ENCODE data around the gene SPATA16.

SPATA16 gene

DNA sequence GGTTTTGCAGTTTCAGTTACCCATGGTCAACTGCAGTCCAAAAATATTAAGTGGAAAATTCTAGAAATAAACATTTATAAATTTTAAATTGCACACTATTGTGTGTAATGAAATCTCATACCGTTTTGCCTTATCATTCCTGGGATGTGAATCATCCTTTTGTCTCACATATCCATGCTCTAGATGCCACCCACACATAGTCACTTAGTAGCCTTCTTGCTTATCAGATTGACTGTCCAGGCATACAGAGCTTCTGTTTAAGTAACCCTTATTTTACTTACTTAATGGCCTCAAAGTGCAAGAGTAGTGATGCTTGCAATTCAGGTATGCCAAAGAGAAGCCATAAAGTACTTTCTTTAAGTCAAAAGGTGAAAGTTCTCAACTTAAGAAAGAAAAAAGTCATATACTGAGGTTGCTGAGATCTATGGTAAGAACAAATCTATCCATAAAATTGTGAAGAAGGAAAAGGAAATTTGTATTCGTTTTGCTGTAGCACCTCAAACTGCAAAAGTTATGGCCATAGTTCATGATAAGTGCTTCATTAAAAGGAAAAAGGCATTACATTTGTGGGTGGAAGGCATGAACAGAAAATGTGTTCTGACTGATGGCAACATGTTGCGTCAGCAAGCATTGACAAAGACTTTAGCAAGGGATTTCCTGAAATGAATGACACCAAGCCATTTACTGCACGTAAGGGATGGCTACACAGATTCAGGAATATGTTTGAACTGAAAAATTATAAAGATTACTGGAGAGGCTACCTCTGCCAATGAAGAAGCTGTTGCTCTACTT lies 43.8 kb downstream of the SPATA16 start:
- TF ChIP-seq, protein P1, sequence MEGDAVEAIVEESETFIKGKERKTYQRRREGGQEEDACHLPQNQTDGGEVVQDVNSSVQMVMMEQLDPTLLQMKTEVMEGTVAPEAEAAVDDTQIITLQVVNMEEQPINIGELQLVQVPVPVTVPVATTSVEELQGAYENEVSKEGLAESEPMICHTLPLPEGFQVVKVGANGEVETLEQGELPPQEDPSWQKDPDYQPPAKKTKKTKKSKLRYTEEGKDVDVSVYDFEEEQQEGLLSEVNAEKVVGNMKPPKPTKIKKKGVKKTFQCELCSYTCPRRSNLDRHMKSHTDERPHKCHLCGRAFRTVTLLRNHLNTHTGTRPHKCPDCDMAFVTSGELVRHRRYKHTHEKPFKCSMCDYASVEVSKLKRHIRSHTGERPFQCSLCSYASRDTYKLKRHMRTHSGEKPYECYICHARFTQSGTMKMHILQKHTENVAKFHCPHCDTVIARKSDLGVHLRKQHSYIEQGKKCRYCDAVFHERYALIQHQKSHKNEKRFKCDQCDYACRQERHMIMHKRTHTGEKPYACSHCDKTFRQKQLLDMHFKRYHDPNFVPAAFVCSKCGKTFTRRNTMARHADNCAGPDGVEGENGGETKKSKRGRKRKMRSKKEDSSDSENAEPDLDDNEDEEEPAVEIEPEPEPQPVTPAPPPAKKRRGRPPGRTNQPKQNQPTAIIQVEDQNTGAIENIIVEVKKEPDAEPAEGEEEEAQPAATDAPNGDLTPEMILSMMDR (IDR thresholded peaks at IDR 0.05; ENCODE audit: control insufficient read depth, insufficient read depth, low read depth, low read length, missing control alignments), result no peak
- no peak overlapping the region for H3K4me3 ChIP-seq (ENCODE audit: control insufficient read depth, low read depth, low read length)
- DNase-seq (ENCODE audit: low read depth), result no peak

DNA sequence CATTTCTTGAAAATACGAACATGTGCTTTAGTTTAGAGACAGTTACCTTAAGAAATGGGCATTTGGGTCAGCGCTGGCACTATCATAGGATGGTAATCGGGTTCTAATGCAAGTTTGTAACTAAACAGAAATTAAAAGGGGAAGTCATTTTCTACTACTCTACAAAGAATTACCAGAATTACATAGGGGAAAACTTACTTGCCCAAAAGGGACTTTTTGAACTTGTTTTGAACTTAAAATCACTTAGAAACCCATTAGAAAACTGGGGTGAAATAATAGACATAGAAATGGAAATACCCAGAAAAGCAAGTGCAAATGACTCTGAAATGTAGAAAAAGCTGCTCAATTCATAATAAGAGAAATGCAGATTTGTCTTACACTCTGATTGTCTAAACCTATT lies 44.9 kb downstream of the SPATA16 start:
- no peak for DNase-seq (ENCODE audit: low read depth)
- no peak overlapping the region for H3K4me3 ChIP-seq (ENCODE audit: control insufficient read depth, low read depth, low read length)
- TF ChIP-seq, protein P1 (IDR thresholded peaks at IDR 0.05; ENCODE audit: control insufficient read depth, insufficient read depth, low read depth, low read length, missing control alignments), result no peak

DNA sequence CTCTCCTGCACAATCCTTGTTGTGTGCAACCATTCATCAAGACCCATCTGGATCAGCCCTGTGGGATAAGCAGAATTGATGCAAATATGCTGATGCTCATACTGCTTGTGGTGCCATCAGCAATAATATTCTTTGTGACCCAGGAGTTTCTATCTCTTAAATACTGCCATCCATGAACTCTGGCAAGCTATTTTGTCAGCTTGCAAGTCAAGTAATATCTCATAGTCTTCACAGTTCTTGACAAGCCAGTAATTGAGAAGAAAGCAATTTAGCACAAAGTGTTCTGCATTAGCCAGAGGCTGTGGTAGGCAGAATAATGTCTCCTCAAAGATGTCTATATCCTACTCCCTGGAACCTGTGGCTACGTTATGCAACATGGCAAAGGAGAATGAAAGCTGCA lies 49.0 kb downstream of the SPATA16 start:
- no peak overlapping the region for H3K4me3 ChIP-seq (ENCODE audit: control insufficient read depth, low read depth, low read length)
- TF ChIP-seq, protein P1 (IDR thresholded peaks at IDR 0.05; ENCODE audit: control insufficient read depth, insufficient read depth, low read depth, low read length, missing control alignments), result no peak
- no peak for DNase-seq (ENCODE audit: low read depth)

DNA sequence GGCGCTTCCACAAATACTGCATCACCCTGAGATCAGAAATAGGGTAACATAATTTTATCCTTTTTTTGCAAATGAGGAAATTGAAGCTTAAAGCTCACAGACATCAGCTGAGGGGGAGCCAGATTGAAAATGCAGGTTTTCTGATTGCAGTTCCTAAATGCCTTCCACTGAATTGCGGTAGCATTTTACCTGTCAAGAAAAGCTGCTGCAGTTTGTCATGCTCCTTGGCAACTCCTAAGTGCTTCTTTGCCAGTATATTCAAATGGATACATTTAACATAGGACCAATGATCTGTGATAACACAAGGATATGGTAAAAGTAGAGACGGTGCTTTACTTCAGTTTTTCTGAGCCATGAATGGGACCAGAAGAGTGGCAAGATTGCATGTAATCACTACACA lies 50.5 kb downstream of the SPATA16 start:
- DNase-seq (ENCODE audit: low read depth), result no peak
- H3K4me3 ChIP-seq (ENCODE audit: control insufficient read depth, low read depth, low read length), result no peak overlapping the region
- TF ChIP-seq, protein P1 (IDR thresholded peaks at IDR 0.05; ENCODE audit: control insufficient read depth, insufficient read depth, low read depth, low read length, missing control alignments), result no peak

DNA sequence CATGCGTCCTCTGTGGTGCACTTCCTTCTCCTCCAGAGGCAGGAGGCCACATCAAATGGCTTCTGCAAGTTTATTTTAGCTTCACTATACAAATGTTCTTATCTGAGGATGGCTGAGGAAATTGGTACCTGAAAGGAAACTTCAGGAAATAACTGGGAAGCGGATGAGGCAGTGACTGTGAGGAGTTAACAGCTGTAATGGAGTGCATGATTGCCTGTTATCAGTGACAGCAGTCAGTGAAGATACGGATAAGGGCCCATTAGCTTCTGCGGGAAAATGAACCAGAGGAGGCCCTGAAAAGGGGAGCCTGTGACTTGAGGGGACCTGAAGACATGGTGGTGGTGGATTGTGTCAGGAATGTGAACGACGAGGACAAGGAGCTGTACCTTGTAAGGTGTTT lies 51.8 kb downstream of the SPATA16 start:
- DNase-seq (ENCODE audit: low read depth), result no peak
- TF ChIP-seq, protein P1 (IDR thresholded peaks at IDR 0.05; ENCODE audit: control insufficient read depth, insufficient read depth, low read depth, low read length, missing control alignments), result no peak
- H3K4me3 ChIP-seq (ENCODE audit: control insufficient read depth, low read depth, low read length), result no peak overlapping the region

DNA sequence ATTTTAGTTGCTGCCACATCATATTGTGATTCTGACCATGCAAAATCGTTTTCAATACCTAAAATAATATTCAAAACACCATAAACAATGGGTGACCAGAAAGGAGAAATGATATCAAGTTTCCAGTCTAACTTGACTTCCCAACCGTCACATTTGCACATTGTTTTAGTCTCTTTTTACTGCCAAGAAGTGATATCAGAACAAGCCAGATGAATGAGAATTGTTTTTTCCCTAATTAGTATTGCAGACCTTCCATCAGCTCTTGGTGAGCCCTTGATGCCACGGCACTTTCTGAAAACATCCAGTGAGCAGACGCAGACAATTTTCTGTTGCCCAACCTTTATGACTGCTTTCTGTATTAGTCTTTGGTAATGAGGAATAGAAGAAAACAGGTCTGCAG lies 62.5 kb downstream of the SPATA16 start:
- no peak for DNase-seq (ENCODE audit: low read depth)
- TF ChIP-seq, protein P1 (IDR thresholded peaks at IDR 0.05; ENCODE audit: control insufficient read depth, insufficient read depth, low read depth, low read length, missing control alignments), result no peak

More for the DNA sequence above, 62.5 kb downstream of the SPATA16 start:
- no peak overlapping the region for H3K4me3 ChIP-seq (ENCODE audit: control insufficient read depth, low read depth, low read length)

All from AG09309 (cell line).